Psoas muscle (tissue), 8 donors: Measurements from ENCODE around the gene CHMP2B. TPM values are rescaled to one million over a fixed set of nuclear protein-coding genes. Genes with fewer than 3 reads are reported as not detected.

Source experiments
- ATAC-seq, 4 donors: fragments of 200-7000 bp; cut with Tn5 transposase; one replicate each; pipeline ENCODE4 v1.9.1; 2020; ENCODE audit warnings: moderate library complexity in 3 of 4, mild to moderate bottlenecking in 2 of 4
- DNase-seq, 2 donors: peaks; one replicate each; pipeline ENCODE4 v3.0.0-alpha.2; 2020
- H3K27ac ChIP-seq: fragments of 200-600 bp; one replicate; pipeline ENCODE4 v1.8.0; 2022
- H3K27me3 ChIP-seq, 3 donors: fragments of 200-600 bp in 1 of 3; one replicate each; pipeline versions ENCODE4 v1.6.1 to v1.8.0; 2013 to 2022; ENCODE audit warnings: low read length in 2 of 3, mild to moderate bottlenecking in 2 of 3, moderate library complexity in 1 of 3; ENCODE audit not compliant: insufficient read depth in 3 of 3
- H3K36me3 ChIP-seq, 2 donors: fragments of 200-600 bp in 1 of 2; one replicate each; pipeline versions ENCODE4 v1.6.1 to v1.8.0; 2013 to 2022; ENCODE audit warnings: low read depth in 1 of 2, mild to moderate bottlenecking in 1 of 2, moderate library complexity in 1 of 2; ENCODE audit not compliant: insufficient read depth in 1 of 2
- H3K4me1 ChIP-seq: fragments of 200-600 bp; one replicate; pipeline ENCODE4 v1.8.0; 2022
- H3K4me3 ChIP-seq: fragments of 200-600 bp; one replicate; pipeline ENCODE4 v1.8.0; 2022; ENCODE audit warnings: mild to moderate bottlenecking
- H3K9me3 ChIP-seq: fragments of 200-600 bp; one replicate; pipeline ENCODE4 v1.8.0; 2022
- WGBS, 3 donors: extraction: QIAGEN DNeasy Blood & Tissue Kit; methylation state at CpG; one replicate each; pipeline versions ENCODE4 v1.1.6 to v1.1.7; 2013; 5-methylcytosine and 5-hydroxymethylcytosine counted together
- intact Hi-C, 2 donors: fragments of 100-400 bp; cut with DNase I; formaldehyde crosslinking; loops; one replicate each; pipeline versions ENCODE4 v1.11.0 to v1.14.2; 2022
- polyA plus RNA-seq, 3 donors: library from polyadenylated mRNA; stranded (reverse); fragments of 200-250 nt; gene quantifications; one replicate each; pipeline ENCODE4 v1.2.3, GENCODE V29; 2013
- total RNA-seq, 4 donors: library from RNA; stranded (reverse); fragmentation: NEBNext Ultra II Directional in 2 of 4; extraction: Animal tissue kit (Norgen Biotek cat#: 25700) in 2 of 4; gene quantifications; one replicate each; pipeline versions ENCODE4 v1.2.1 to v1.2.4, GENCODE V29; 2021 to 2023
- TF ChIP-seq, protein P1 (sequence below): fragments of 200-600 bp; IDR thresholded peaks from one replicate; pipeline ENCODE4 v1.8.0; 2022; ENCODE audit warnings: antibody characterized with exemption
- donor health status: healthy with polysubstance abuse.
- donor health status: DM: no; HTN: no; CAD: no; lungs with moderate emphysema.
- donor health status: Bipolar disorder and iron deficiency.
- donor health status: healthy.
- donor health status: DM: yes; HTN: yes; CAD: no.
- donor health status: DM: no; HTN: no; CAD: no.
- donor health status: DM: no; HTN: no; CAD: no.
- donor health status: DM: yes; HTN: yes; CAD: no.

Gene CHMP2B
- total and polyA plus RNA-seq, 7 donors, result 21.0 to 37.5 (median 26.0) TPM

GRCh38 chr3:87206070-87206469, 21.0 kb upstream of the CHMP2B start:
- no peaks in the 10 kb centered on the region for H3K36me3 ChIP-seq
- no peak for ATAC-seq
- H3K27me3 ChIP-seq, result peaks cover 0 to 5% (median 0%) of the 10 kb centered on the region in 3 donors
- H3K9me3 ChIP-seq, result no peaks in the 10 kb centered on the region
- no peaks in the 10 kb centered on the region for H3K4me1 ChIP-seq
- no peak for DNase-seq
- no peak overlapping the region for H3K27ac ChIP-seq
- H3K4me3 ChIP-seq, result no peak overlapping the region
- intact Hi-C loops, result no loop called here
- 50 to 64% (median 55%) methylated on average over 2 of the region's 2 CpGs for WGBS, 3 donors
- TF ChIP-seq, protein P1, sequence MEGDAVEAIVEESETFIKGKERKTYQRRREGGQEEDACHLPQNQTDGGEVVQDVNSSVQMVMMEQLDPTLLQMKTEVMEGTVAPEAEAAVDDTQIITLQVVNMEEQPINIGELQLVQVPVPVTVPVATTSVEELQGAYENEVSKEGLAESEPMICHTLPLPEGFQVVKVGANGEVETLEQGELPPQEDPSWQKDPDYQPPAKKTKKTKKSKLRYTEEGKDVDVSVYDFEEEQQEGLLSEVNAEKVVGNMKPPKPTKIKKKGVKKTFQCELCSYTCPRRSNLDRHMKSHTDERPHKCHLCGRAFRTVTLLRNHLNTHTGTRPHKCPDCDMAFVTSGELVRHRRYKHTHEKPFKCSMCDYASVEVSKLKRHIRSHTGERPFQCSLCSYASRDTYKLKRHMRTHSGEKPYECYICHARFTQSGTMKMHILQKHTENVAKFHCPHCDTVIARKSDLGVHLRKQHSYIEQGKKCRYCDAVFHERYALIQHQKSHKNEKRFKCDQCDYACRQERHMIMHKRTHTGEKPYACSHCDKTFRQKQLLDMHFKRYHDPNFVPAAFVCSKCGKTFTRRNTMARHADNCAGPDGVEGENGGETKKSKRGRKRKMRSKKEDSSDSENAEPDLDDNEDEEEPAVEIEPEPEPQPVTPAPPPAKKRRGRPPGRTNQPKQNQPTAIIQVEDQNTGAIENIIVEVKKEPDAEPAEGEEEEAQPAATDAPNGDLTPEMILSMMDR, result no peak

GRCh38 chr3:87206635-87207034, 20.5 kb upstream of the CHMP2B start:
- ATAC-seq (no peak), DNase-seq (no peak)
- Histone ChIP-seq H3K27ac (no peak overlapping the region), H3K9me3 (no peaks in the 10 kb centered on the region), H3K4me3 (no peak overlapping the region), H3K4me1 (no peaks in the 10 kb centered on the region), H3K36me3 (no peaks in the 10 kb centered on the region), H3K27me3 (peaks cover 0 to 5% (median 0%) of the 10 kb centered on the region in 3 donors)
- TF ChIP-seq, protein P1, result no peak
- intact Hi-C loops, result no loop called here
- WGBS, 3 donors, result 51 to 60% (median 56%) methylated on average over 1 of the region's 1 CpG

- WGBS, 3 donors, result 50 to 54% (median 54%) methylated on average over 1 of the region's 1 CpG
- no peak for ATAC-seq
These were observed 19.6 kb upstream of the CHMP2B start for GRCh38 chr3:87207460-87207859.

DNA sequence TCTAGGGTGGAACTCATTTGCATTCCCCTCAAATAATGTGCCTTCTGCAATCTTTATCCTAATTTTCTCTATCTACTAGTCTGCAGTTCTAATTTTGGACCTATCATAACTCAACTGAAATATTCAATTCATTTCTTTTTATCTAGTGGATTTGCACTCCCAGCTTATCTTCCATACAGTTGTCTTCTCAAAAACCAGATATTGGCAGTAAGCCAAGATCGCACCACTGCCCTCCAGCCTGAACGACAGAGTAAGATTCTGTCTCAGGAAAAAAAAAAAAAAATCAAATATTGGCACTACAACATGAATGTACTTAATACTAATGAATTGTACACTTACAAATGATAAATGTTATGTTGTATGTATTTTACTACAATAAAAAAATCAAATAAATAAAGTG, 18.0 kb upstream of the CHMP2B start:
- 8 to 15% (median 12%) methylated on average over 2 of the region's 2 CpGs for WGBS, 3 donors
- ATAC-seq, result no peak

More at GRCh38 chr3:87207460-87207859, 19.6 kb upstream of the CHMP2B start:
- H3K9me3 ChIP-seq, result no peaks in the 10 kb centered on the region
- H3K27me3 ChIP-seq, result peaks cover 0 to 5% (median 0%) of the 10 kb centered on the region in 3 donors
- H3K4me1 ChIP-seq, result no peaks in the 10 kb centered on the region
- TF ChIP-seq, protein P1, result no peak
- intact Hi-C loops, result no loop called here
- H3K36me3 ChIP-seq, result no peaks in the 10 kb centered on the region
- no peak overlapping the region for H3K4me3 ChIP-seq
- DNase-seq, result no peak
- no peak overlapping the region for H3K27ac ChIP-seq

More for the DNA sequence above, 18.0 kb upstream of the CHMP2B start:
- Histone ChIP-seq H3K27ac (no peak overlapping the region), H3K9me3 (no peaks in the 10 kb centered on the region), H3K4me1 (no peaks in the 10 kb centered on the region), H3K27me3 (peaks cover 0 to 5% (median 0%) of the 10 kb centered on the region in 3 donors), H3K36me3 (no peaks in the 10 kb centered on the region), H3K4me3 (no peak overlapping the region)
- TF ChIP-seq, protein P1, result no peak
- no peak for DNase-seq
- intact Hi-C loops, result no loop called here
